Cardiac muscle cell (in vitro differentiated cells and primary cell): ENCODE measurements around the gene DSCAML1. TPM values are rescaled to one million over a fixed set of nuclear protein-coding genes. Genes with fewer than 3 reads are reported as not detected.

ENCODE experiments used
- DNase-seq, 2 donors: peaks; one replicate each; pipeline versions ENCODE4 v3.0.0 to v3.0.0-alpha.2; 2010 to 2017; ENCODE audit warnings: low read depth in 1 of 2, low spot score in 1 of 2
- H3K27ac ChIP-seq: fragments of 200-600 bp; sonication (generic); 2 replicates; pipeline ENCODE4 v1.5.1; 2016
- H3K27me3 ChIP-seq: fragments of 200-600 bp; sonication (generic); 2 replicates; pipeline ENCODE4 v1.6.0; 2016; ENCODE audit warnings: control low read depth
- H3K36me3 ChIP-seq: fragments of 200-600 bp; sonication (generic); 2 replicates; pipeline ENCODE4 v1.5.1; 2016; ENCODE audit warnings: control low read depth
- H3K4me1 ChIP-seq: fragments of 200-600 bp; sonication (generic); 2 replicates; pipeline ENCODE4 v1.8.1; 2017; ENCODE audit warnings: low read depth, mild to moderate bottlenecking, mixed run types
- H3K4me3 ChIP-seq: fragments of 200-600 bp; sonication (generic); 2 replicates; pipeline ENCODE4 v1.5.1; 2016; ENCODE audit warnings: mild to moderate bottlenecking
- H3K9me3 ChIP-seq: fragments of 200-600 bp; sonication (generic); 2 replicates; pipeline ENCODE4 v1.5.1; 2017; ENCODE audit warnings: low read depth, mild to moderate bottlenecking, control low read depth
- polyA plus RNA-seq: library from polyadenylated mRNA; unstranded; fragments of >200 nt; fragmentation: Nextera tagmentation; extraction: Ambion mirVana; gene quantifications from 2 replicates; pipeline ENCODE4 v1.2.1, GENCODE V29; 2016
- total RNA-seq: library from RNA; depleted of rRNA; stranded (reverse); fragments of >200 nt; gene quantifications from 2 replicates; pipeline ENCODE4 v1.2.3, GENCODE V29; 2016
- TF ChIP-seq, protein P1 (sequence below): IDR thresholded peaks from 2 replicates; pipeline ENCODE4 v1.5.1; 2012; ENCODE audit warnings: low read depth, mild to moderate bottlenecking, low read length

The DSCAML1 gene
- total and polyA plus RNA-seq, 2 experiments from 2014 or later = 1.8 TPM; not detected in 1

DNA sequence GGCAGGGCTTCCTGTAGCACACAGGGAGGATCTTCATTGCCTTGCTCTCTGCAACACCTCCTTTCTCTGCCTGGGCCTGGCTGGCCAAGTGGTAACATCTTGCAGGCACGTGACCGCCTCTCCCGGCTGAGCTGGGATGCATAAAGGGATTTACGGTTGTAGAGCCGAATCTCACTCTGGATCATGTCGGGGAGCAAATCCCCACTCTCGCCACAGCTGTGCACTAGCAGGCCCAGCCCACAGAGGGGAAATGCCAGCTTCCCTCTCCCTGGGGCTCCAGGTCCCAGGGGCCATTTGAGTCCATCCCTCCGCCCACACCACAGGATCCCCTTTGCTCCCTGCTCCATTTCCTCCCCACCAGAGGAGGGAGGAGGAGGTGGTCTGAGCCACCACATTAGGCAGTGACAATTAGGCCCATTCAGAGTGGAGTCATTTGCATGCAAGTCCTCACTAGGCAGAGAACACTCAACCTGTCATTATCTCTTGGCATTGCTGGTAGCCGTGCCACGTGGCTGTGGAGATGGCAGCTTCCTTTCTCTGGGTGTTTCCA, 196.7 kb downstream of the DSCAML1 start:
- Histone ChIP-seq H3K4me1 (no peaks in the 10 kb centered on the region), H3K36me3 (no peaks in the 10 kb centered on the region), H3K4me3 (no peak overlapping the region), H3K9me3 (no peaks in the 10 kb centered on the region), H3K27ac (no peak overlapping the region), H3K27me3 (no peaks in the 10 kb centered on the region)
- TF ChIP-seq, protein P1, sequence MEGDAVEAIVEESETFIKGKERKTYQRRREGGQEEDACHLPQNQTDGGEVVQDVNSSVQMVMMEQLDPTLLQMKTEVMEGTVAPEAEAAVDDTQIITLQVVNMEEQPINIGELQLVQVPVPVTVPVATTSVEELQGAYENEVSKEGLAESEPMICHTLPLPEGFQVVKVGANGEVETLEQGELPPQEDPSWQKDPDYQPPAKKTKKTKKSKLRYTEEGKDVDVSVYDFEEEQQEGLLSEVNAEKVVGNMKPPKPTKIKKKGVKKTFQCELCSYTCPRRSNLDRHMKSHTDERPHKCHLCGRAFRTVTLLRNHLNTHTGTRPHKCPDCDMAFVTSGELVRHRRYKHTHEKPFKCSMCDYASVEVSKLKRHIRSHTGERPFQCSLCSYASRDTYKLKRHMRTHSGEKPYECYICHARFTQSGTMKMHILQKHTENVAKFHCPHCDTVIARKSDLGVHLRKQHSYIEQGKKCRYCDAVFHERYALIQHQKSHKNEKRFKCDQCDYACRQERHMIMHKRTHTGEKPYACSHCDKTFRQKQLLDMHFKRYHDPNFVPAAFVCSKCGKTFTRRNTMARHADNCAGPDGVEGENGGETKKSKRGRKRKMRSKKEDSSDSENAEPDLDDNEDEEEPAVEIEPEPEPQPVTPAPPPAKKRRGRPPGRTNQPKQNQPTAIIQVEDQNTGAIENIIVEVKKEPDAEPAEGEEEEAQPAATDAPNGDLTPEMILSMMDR = no peak
- no peak for DNase-seq

DNA sequence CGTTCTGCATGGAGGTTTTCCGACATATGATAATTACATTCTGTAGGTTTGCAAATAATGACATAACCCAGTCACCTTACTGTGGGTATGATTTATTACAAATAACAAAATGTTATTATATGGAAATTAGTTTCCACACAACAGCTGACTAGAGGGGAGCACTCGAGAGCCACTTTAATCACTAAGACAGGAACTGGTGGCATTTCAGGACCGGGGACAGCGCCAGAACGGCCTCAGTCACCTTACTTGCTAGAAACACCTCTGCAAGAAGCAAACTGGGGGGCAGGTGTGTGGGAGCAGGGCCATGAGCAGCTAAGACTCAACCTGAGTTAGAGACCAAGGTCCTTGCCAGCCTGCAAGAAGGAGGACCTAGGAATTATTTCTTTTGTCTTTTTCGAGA, 199.9 kb downstream of the DSCAML1 start:
- H3K27ac ChIP-seq = no peak overlapping the region
- H3K4me1 ChIP-seq = no peaks in the 10 kb centered on the region
- peak; percentile 51 to 90 for DNase-seq
- TF ChIP-seq, protein P1 = no peak
- no peaks in the 10 kb centered on the region for H3K9me3 ChIP-seq
- H3K36me3 ChIP-seq = no peaks in the 10 kb centered on the region
- H3K27me3 ChIP-seq = peaks cover 5% of the 10 kb centered on the region
- H3K4me3 ChIP-seq = no peak overlapping the region

DNA sequence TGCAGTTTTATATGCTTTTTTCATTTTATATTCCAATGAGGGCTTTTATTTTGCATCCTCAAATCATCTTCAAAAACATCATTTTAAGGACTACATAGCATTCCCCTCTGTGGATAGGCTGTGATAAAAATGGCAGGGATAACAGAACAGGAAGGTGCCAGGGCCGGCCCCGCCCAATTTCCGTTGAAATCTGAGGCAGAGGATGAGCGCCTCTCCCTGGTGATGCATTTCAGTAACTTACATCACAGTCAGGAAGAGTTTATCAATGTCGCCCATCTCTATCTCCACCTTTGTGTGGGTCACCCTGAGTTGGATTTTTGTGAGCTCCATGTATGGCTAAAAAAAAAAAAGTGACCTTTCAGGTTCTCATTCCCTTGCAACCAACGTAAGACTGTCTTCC, 201.6 kb downstream of the DSCAML1 start:
- Histone ChIP-seq H3K4me3 (no peak overlapping the region), H3K36me3 (no peaks in the 10 kb centered on the region), H3K27me3 (peaks cover 19% of the 10 kb centered on the region), H3K4me1 (no peaks in the 10 kb centered on the region), H3K27ac (no peak overlapping the region), H3K9me3 (no peaks in the 10 kb centered on the region)
- DNase-seq = no peak
- TF ChIP-seq, protein P1 = no peak

DNA sequence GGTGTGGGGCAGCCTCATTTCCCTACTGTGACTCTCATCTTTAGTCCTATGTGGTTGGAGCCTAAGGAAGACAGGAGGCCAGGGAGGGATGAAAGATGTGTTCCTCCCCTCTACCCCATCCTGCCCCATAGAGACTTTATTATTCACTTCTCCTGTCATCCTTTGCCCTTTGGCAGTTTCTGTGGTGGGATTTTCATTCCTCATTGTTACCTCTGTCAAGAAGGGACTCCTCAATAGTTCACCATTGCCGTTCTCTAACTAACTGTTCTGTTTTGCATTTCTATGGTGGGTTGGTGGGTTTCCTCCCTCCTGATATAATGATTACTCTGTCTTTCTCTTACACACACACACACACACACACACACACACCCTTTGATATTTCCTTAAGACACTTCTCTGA, 202.3 kb downstream of the DSCAML1 start:
- no peak overlapping the region for H3K27ac ChIP-seq
- H3K4me1 ChIP-seq = no peaks in the 10 kb centered on the region
- DNase-seq = no peak
- peaks cover 24% of the 10 kb centered on the region for H3K27me3 ChIP-seq
- no peak overlapping the region for H3K4me3 ChIP-seq
- TF ChIP-seq, protein P1 = no peak
- H3K36me3 ChIP-seq = no peaks in the 10 kb centered on the region
- H3K9me3 ChIP-seq = no peaks in the 10 kb centered on the region

DNA sequence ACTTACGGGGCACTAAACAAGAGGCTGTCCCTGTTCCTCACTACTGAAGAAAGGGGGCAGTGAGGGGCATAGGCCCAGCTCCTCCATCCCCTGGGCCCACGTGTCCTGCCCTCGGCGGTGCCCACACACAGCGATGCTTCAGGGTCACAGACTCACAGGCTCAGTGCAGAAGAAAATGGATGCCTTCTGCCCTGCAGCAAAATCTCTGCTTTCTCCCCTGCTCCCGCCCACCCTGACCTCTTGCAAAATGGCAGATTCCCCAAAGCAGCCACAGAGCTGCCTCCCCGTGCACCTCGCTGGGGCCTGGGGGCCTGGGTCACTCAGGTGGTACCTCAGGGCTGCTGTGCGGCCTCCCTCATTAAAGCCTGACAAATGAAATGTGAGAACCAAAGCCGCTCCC, 204.0 kb downstream of the DSCAML1 start:
- no peak for DNase-seq
- H3K27ac ChIP-seq = no peak overlapping the region
- H3K4me3 ChIP-seq = no peak overlapping the region
- H3K9me3 ChIP-seq = no peaks in the 10 kb centered on the region
- no peaks in the 10 kb centered on the region for H3K36me3 ChIP-seq
- H3K4me1 ChIP-seq = no peaks in the 10 kb centered on the region
- TF ChIP-seq, protein P1 = no peak
- peaks cover 34% of the 10 kb centered on the region for H3K27me3 ChIP-seq
